SKM-1 treated with dmso at 0.1 percent for 144 hours (cell line): Measurements from ENCODE around the gene PRKAB1.

Source experiments
- DNase-seq: peaks from one replicate; lab custom pipeline; 2025; ENCODE audit not compliant: unreplicated experiment; lab: John Stamatoyannopoulos, UW

PRKAB1 gene

DNA sequence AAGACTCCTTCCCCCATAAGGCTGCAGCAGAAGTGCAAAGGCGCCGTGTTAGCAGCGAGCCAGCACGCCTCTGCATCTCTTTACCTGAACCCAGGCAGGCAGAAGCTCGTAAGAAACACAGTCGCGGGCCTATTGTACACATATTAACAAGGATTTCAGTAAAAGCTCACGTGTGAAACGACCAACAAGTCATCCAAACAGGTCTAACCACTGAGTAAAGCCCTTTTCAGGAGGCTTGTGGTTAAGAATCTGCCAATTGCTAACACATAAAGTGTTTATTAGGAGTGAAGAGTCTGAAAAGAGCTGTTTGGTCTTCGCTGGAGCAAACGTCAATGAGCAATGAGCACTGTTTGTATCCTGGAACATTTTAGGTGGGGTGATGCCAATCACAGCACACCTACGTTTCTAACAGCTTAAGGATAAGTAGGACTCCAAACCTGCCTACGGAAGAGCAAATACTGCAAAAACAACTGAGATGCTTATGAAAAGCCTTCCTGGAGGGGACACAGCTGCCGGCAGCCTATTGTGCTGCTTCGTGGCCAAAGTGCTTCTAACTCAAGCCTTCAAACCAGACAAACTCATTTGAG, 43.1 kb downstream of the PRKAB1 start:
- DNase-seq = no peak

DNA sequence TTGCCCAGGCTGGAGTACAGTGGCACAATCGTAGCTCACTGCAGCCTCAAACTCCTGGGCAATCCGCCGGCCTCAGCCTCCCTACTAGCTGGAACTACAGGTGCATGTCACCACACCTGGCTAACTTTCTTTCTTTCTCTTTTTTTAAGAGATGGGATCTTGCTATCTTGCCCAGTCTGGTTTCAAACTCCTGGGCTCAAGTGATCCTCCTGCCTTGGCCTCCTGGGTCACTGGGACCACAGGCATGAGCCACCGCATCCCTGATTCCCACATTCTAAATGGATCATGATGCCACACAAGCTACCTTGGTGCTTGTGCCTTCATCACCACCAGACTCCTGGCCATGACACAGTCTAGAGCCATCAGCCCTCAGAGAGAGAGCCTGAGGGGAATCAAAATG, 43.8 kb downstream of the PRKAB1 start:
- DNase-seq = no peak

DNA sequence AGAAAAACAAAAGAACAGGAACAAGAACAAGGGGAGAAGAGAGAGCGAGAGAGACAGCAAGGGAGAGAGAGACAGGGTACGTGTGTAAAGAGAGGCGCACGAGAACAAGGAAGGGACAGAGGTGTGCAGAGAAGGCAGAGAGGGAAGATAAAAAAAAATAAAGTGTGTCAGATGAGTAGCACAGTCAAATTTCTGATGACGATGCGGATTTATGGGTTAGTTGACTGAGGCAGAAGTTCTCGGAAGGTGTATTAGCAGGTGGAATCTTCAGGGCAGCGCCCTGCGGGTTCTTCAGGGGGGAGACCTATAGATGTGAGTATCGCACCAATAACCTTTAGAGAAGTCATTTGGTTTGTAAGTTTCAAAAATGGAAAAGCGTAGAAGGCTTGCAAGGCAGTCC, 44.8 kb downstream of the PRKAB1 start:
- no peak for DNase-seq

DNA sequence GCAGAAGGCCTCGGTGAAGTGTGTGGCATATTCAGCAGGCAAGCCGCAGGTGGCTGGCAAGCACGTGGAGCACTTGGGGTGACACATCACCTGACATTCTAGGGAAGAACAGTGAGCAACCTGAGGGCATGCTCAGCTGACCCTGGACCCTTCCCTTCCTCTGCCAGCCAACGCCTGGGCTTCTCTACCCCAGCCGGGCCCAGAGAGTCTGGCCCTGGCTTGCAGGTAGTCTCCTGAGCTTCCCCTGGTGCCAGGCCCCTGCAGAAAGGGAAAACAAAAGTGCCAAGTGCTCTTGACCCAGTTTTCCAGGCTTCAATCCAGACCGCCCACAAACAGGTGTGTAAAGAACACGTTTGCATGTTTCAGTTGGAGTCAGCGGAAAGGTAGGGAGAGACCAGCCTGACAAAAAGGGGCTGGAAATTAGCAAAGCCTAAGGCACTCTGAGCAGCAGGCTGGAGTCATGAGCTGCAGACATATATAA, 45.7 kb downstream of the PRKAB1 start:
- no peak for DNase-seq

DNA sequence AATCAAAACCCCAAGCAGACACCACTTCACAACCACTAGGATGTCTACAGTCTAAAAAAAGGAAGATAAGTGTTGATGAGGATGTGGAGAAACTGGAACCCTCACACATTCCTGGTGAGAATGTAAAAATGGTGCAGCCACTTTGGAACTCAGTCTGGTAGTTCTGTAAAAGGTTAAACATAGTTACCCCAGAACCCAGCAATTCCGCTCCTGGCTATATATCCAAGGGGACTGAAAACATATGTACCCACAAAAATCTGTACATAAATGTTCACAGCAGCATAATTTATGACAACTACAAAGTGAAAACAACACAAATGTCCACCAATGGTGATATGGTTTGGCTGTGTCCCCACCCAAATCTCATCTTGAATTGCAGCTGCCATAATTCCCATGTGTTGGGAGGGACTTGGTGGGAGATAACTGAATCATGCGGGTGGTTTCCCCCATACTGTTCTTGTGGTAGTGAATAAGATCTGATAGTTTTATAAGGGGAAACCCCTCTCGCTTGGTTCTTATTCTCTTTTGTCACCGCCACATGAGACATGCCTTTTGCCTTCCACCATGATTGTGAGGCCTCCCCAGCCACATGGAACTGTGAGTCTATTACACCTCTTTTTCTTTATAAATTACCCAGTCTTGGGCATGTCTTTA, 46.8 kb downstream of the PRKAB1 start:
- DNase-seq = no peak

DNA sequence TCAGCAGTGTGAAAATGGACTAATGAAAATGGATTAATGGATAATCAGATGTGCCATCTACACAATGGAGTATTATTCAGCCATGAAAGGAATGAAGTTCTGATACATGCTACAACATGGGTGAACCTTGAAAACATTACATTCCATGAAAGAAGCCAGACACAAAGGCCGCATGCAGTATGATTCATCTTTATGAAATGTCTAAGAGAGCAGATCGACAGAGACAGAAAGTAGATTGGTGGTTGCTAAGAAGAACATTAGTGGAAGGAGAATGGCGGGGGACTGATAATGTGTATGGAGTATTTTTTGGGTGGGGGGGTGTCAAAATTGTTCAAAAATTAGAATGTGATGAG, 47.3 kb downstream of the PRKAB1 start:
- DNase-seq = no peak

DNA sequence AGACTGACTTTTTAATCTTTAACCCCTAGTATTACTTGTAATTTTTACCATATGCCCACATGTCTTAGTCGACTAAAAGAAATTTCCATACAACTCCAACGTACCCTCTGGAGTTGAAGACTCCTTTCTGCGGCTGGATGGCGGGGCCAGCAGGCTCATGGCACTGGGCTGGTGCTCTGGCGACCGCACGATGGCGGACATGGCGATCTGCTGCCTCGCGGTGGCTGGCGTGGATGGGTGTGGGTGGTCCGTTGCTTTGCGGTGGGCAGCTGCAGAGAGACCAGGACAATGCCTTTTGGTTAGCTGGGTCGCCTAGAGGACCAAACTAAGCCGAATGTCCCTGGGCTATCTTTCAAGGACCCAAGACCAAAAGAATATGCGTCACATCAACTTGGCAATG, 50.2 kb downstream of the PRKAB1 start:
- no peak for DNase-seq

DNA sequence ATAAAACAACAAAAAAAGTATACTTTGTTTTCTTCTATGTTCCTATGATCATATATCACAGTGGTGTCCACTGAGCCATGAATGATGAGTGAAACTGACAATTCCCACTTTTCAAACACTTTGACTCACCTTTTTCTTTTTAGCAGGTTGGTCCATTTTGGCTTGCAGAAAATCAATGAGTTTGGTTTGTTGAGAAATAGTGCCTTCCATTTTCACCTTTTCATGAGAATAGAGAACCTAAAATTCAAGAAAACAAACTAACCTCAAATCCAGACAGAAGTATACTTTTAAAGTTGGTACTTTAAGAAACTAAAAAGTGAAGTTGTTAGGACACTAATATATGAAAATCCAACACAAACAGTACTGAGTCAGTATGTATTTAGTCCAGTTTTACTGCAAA, 52.4 kb downstream of the PRKAB1 start:
- DNase-seq = no peak

DNA sequence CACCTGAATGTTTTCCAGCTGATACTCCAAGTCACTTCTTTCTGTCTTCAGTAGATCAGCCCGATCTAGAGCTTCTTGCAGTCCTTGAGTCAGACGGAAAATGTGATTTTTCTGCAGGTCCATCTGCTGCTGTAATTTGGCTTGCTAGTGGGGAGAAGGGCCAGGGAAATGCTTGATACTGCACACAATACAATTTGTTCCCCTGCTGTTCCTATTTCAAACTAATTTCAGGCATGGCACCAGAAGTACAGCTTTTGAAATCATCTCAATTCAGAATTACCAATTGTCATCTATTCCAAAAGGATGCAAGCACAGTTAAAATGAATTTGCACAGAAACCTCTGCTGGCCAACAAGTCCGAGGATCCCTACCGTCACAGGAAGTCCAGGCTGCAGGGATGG, 53.4 kb downstream of the PRKAB1 start:
- no peak for DNase-seq

DNA sequence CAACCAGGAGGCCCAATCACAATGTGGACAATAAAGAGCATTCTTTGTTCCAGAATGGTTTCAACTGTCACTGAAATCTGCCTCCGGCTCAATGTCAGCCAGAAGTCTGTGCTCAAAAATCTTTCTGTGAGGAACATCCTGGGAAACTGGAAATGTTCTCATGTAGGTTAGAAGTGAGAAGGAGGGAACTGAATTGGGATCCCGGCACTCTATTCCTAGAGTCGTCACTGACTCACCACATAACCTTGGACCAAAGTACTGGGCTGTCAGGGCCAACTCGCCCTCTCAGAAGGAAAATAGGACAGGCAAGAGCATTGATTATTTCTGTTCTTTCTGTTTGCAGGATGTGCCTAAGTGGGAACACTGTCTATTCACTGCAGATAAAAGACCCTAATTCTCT, 57.6 kb downstream of the PRKAB1 start:
- DNase-seq = no peak

DNA sequence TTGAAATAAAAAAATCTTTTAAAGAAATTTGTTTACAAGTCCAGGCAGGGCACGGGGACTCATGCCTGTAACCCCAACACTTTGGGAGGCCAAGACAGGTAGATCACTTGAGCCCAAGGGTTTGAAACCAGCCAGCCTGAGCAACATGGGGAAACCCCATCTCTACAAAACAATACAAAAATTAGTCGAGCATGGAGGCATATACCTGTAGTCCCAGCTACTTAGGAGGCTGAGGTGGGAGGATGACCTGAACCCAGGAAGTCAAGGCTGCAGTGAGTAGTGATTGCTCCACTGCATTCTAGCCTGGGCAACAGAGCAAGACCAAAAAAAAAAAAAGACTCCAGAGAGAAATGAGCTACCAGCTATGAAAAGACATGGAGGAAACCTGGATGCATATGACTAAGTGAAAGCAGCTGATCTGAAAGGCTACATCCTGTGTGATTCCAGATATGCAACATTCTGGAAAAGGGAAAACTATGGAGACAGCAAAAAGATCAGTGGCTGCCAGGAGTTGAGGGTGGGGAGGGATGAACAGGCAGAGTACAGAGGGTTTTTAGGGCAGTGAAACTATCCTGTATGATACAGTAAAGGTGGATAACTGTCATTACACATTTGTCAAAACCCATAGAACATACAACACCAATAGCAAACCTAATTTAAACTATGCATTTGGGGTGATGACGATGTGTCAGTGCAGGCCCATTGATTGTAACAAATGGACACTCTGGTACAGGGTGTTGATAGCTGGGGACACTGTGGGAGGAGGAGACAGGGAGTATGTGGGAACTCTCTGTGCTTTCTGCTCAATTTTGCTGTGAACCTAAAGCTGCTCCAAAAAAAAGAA, 59.9 kb downstream of the PRKAB1 start:
- no peak for DNase-seq

DNA sequence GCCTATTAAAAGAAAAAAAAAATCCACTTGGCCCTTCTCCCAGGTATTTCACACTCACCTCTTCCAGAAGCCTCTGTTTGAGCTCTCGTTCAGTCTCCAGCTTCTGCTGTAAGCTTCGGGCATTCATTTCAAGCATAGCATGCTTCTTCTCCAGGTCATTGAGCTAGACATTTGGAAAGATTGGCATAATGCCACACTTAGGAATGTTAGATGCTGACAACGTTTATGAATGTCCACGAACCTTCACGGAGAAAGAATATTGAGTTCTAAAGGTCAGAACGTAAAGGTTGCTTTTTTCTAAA, 60.5 kb downstream of the PRKAB1 start:
- DNase-seq = no peak

DNA sequence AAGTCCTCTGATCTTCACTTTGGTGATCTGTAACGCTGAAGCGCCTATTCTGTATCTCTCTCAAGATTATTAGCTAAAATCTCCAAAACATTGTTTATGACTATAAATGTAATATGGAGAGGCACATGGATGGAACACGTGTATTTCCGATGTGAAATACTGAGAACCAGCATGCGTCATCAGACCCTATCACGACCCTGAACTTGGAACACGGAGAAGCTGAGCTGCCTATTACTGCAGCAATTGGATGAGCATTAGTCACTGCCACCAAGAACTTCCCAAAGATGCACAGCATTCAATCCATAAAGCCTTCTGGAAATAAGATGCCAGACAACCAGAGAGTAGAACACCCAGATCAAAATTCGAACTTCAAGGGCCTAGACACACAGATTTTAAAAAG, 61.9 kb downstream of the PRKAB1 start:
- no peak for DNase-seq

DNA sequence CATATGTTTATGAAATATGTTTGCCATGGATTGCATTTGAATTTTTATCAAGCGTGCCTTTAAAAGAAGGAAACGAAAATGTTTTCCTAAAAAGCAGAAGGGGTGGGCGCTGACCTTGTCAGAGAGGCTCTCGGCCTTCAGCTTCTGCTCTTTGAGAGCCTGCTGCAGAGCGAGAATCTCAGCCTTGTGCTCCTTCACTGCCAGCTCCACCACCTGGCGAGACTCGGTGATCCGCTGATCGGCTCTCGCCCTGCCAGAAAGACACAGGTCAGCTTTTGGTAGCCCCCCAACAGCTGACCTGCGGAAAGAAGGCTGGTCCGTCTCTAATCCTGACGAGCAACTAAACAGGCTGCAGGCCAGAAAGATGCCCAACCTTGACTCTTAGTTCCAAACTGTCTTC, 62.4 kb downstream of the PRKAB1 start:
- no peak for DNase-seq
